Peyer's patch (tissue), 4 donors: Measurements from ENCODE around the gene ZNF831. TPM values are rescaled to one million over a fixed set of nuclear protein-coding genes. Genes with fewer than 3 reads are reported as not detected.

ENCODE experiments used
- DNase-seq, 3 donors: peaks; one replicate each; pipeline ENCODE4 v3.0.0-alpha.2; 2017 to 2019
- H3K27ac ChIP-seq, 4 donors: fragments of 200-600 bp; sonication (generic); one replicate each; pipeline ENCODE4 v1.5.1; 2016 to 2019
- H3K27me3 ChIP-seq, 2 donors: fragments of 200-600 bp; sonication (generic); one replicate each; pipeline ENCODE4 v1.5.1; 2019
- H3K36me3 ChIP-seq, 3 donors: fragments of 200-600 bp; sonication (generic); one replicate each; pipeline ENCODE4 v1.5.1; 2016 to 2019
- H3K4me1 ChIP-seq, 4 donors: fragments of 200-600 bp; sonication (generic); one replicate each; pipeline ENCODE4 v1.5.1; 2016 to 2019
- H3K4me3 ChIP-seq, 4 donors: fragments of 200-600 bp; sonication (generic); 1 replicate in 3 of 4; 2 replicates in 1 of 4; pipeline ENCODE4 v1.5.1; 2016 to 2019; ENCODE audit warnings: mild to moderate bottlenecking in 1 of 4
- H3K9me3 ChIP-seq, 4 donors: fragments of 200-600 bp; sonication (generic); one replicate each; pipeline ENCODE4 v1.5.1; 2016 to 2019; ENCODE audit warnings: mild to moderate bottlenecking in 1 of 4
- CTCF ChIP-seq, 6 experiments: fragments of 450-650 bp in 4 of 6; fragments of 200-600 bp in 2 of 6; sonication (generic) in 1 of 6; IDR thresholded peaks; one replicate each; pipeline ENCODE4 v1.5.1; 2017 to 2019; ENCODE audit warnings: antibody characterized with exemption in 6 of 6, mild to moderate bottlenecking in 3 of 6, moderate library complexity in 1 of 6
- POLR2A ChIP-seq, 2 donors: fragments of 450-650 bp; IDR thresholded peaks; one replicate each; pipeline ENCODE4 v1.5.1; 2017; ENCODE audit warnings: antibody characterized with exemption in 2 of 2, mild to moderate bottlenecking in 2 of 2, moderate library complexity in 2 of 2
- total RNA-seq, 4 donors: library from RNA; depleted of rRNA; stranded (reverse); fragments of >200 nt; gene quantifications; one replicate each; pipeline ENCODE4 v1.1.0, GENCODE V29; 2016

ZNF831 gene
- total RNA-seq, 4 donors from 2014 or later = 1.7 to 11.6 (median 2.3) TPM

DNA sequence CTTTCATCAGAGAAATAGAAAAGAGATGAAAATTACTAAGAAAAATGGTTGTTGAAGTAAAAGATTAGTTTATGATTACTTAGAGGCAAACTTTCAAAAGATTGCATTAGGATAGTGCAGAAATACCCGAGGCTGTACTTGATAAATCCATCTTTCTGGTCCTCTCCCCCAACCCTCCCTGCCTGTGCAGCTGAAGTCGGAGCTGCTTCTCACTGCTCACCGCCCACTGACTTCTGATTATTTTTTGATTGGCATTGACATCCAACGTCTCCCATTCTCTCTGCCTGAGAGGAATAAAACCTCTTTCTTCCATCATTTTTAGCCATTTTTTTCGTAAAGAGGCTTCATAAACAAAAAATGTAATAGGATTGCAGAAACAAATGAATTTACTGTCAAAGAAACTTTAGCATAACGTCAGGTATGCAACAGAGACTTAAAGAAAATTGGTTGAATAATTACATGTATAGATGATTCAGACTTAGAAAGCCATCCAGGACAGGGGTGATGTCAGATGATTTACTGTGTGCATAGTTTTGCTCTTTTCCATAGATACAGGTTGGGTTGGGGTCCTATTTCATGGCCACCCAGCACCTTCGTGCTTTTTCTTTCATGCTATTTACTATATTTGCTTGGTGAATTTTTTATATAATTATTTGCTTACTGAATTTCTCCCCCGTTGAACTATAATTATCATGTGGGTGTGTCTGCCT, 83.2 kb downstream of the ZNF831 start:
- no peaks in the 10 kb centered on the region for H3K9me3 ChIP-seq
- H3K27ac ChIP-seq = no peak overlapping the region
- DNase-seq = no peak
- no peaks in the 10 kb centered on the region for H3K27me3 ChIP-seq
- TF ChIP-seq POLR2A (IDR thresholded peaks at IDR 0.05) = no peak
- TF ChIP-seq CTCF (IDR thresholded peaks at IDR 0.05) = no peak
- H3K36me3 ChIP-seq = no peaks in the 10 kb centered on the region
- no peak overlapping the region for H3K4me3 ChIP-seq
- H3K4me1 ChIP-seq = no peaks in the 10 kb centered on the region

GRCh38 chr20:59247731-59248684, 84.4 kb downstream of the ZNF831 start:
- Histone ChIP-seq H3K27me3 (no peaks in the 10 kb centered on the region), H3K9me3 (no peaks in the 10 kb centered on the region), H3K4me1 (no peaks in the 10 kb centered on the region), H3K27ac (no peak overlapping the region), H3K4me3 (no peak overlapping the region), H3K36me3 (no peaks in the 10 kb centered on the region)
- DNase-seq = no peak
- TF ChIP-seq CTCF (IDR thresholded peaks at IDR 0.05) = no peak
- no peak for TF ChIP-seq POLR2A (IDR thresholded peaks at IDR 0.05)

DNA sequence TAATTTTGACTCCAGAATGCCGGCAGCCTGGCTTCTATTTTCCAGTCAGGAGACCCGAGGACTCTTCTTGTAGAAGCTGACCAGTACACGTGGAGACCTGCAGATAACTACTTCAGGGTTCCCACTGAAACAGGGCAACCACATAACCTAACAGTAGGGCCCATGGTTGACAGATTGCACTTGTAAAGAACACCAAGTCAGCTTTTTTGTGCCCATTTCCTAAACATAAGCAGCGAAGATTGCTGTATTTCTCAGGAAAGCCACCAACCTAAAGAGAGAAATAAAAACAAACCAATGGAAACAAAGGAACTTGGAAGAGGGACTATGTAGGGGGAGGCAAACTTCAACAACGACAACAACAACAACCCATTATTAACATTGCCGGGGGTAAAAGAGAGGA, 86.7 kb downstream of the ZNF831 start:
- no peak for DNase-seq

DNA sequence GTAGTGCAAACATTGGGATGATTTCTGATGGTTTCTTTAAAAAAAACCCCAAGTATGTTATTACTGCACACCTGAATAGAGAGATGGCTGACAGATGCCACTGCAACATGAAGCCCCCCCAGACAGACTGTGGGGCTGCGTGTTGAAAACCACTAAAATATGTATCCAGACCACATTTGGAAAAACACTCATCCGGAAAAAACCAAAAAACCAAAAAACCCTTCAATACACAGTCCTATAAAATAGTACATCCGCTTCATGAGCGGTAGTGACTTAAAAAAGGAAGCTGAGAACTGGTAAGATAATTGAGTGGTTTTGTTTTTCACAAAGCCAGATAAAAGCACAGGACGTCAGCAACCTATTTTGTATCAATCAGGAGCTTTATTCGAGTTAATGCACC, 89.7 kb downstream of the ZNF831 start:
- no peak for DNase-seq
- Histone ChIP-seq H3K9me3 (no peaks in the 10 kb centered on the region), H3K4me3 (no peak overlapping the region)

More for the DNA sequence above, 86.7 kb downstream of the ZNF831 start:
- Histone ChIP-seq H3K27me3 (no peaks in the 10 kb centered on the region), H3K9me3 (no peaks in the 10 kb centered on the region), H3K27ac (no peak overlapping the region), H3K4me3 (no peak overlapping the region), H3K4me1 (no peaks in the 10 kb centered on the region), H3K36me3 (no peaks in the 10 kb centered on the region)
- TF ChIP-seq POLR2A (IDR thresholded peaks at IDR 0.05) = no peak
- TF ChIP-seq CTCF (IDR thresholded peaks at IDR 0.05) = no peak

More for the DNA sequence above, 89.7 kb downstream of the ZNF831 start:
- Histone ChIP-seq H3K4me1 (no peaks in the 10 kb centered on the region), H3K27me3 (no peaks in the 10 kb centered on the region), H3K36me3 (no peaks in the 10 kb centered on the region), H3K27ac (peak overlapping the region in 3 of 4 donors; percentile 32 to 61 (median 53))
- TF ChIP-seq CTCF (IDR thresholded peaks at IDR 0.05) (no peak), POLR2A (IDR thresholded peaks at IDR 0.05) (no peak)
